A549 (cell line): ENCODE data around the gene MXI1. TPM values are rescaled to one million over a fixed set of nuclear protein-coding genes. Genes with fewer than 3 reads are reported as not detected.

Experiments used
- ATAC-seq, 2 experiments: fragments of 200-7000 bp in 1 of 2; fragments of >200 bp in 1 of 2; cut with Nextera tagmentation in 1 of 2; cut with Tn5 transposase in 1 of 2; 3 replicates each; pipeline versions ENCODE4 v1.8.0 to v1.9.1; 2018 to 2020; ENCODE audit warnings: mild to moderate bottlenecking in 1 of 2, moderate library complexity in 1 of 2
- CTCF ChIA-PET: fragments of 300-600 bp; sonication (Branson Sonifier 250); formaldehyde crosslinking; extraction: SDS; loops from one replicate; lab custom pipeline; 2021; ENCODE audit warnings: antibody characterized with exemption, inconsistent platforms; lab: Yijun Ruan, JAX
- POLR2A ChIA-PET: fragments of 350-600 bp; formaldehyde crosslinking; extraction: SDS; loops from one replicate; lab custom pipeline; 2021; ENCODE audit warnings: antibody characterized with exemption, inconsistent platforms; lab: Yijun Ruan, JAX
- DNase-seq, 2 experiments: peaks; one replicate each; pipeline versions ENCODE4 v3.0.0 to v3.0.0-alpha.2; 2011 to 2016; ENCODE audit warnings: low read depth in 1 of 2, low spot score in 1 of 2
- FAIRE-seq: peaks from 2 replicates; lab custom pipeline; 2011; peaks lifted over from hg19 to GRCh38; lab: Jason Lieb, UNC
- H3K27ac ChIP-seq, 2 experiments: fragments of >200 bp; sonication (Bioruptor Twin); formaldehyde crosslinking; 3 replicates each; pipeline ENCODE4 v1.5.1; 2016 to 2017
- H3K4me1 ChIP-seq: fragments of >200 bp; sonication (Bioruptor Twin); formaldehyde crosslinking; 3 replicates; pipeline ENCODE4 v1.6.1; 2016
- H3K4me2 ChIP-seq: fragments of >200 bp; sonication (Bioruptor Twin); formaldehyde crosslinking; 3 replicates; pipeline ENCODE4 v1.6.1; 2016
- H3K4me3 ChIP-seq: fragments of >200 bp; sonication (Bioruptor Twin); formaldehyde crosslinking; 3 replicates; pipeline ENCODE4 v1.5.1; 2016
- H3K9me3 ChIP-seq: fragments of >200 bp; sonication (Bioruptor Twin); formaldehyde crosslinking; 3 replicates; pipeline ENCODE4 v1.6.1; 2016
- CBX8 ChIP-seq: fragments of 200-600 bp; sonication (generic); IDR thresholded peaks from 2 replicates; pipeline ENCODE4 v1.6.1; 2016
- CEBPB ChIP-seq, 2 experiments: fragments of >200 bp in 1 of 2; sonication (Bioruptor Twin) in 1 of 2; formaldehyde crosslinking in 1 of 2; IDR thresholded peaks; 2 replicates each; pipeline ENCODE4 v1.6.1; 2012 to 2016
- CHD4 ChIP-seq: fragments of 200-600 bp; sonication (generic); IDR thresholded peaks from 2 replicates; pipeline ENCODE4 v1.6.1; 2016; ENCODE audit warnings: antibody characterized with exemption, mild to moderate bottlenecking, borderline replicate concordance
- EHF ChIP-seq: fragments of 250-450 bp; sonication (Bioruptor Pico); IDR thresholded peaks from 2 replicates; pipeline ENCODE4 v1.5.0; 2020; ENCODE audit warnings: mild to moderate bottlenecking
- EHMT2 ChIP-seq: fragments of 200-600 bp; sonication (generic); IDR thresholded peaks from 2 replicates; pipeline ENCODE4 v1.6.1; 2016; ENCODE audit warnings: antibody characterized with exemption, low read depth, mild to moderate bottlenecking, moderate library complexity
- FOSL2 ChIP-seq, 2 experiments: fragments of 450-650 bp in 1 of 2; fragments of >200 bp in 1 of 2; sonication (Bioruptor Twin) in 1 of 2; formaldehyde crosslinking; IDR thresholded peaks; 2 replicates each; pipeline versions ENCODE4 v1.5.0 to v1.6.1; 2016 to 2020; ENCODE audit warnings: mild to moderate bottlenecking in 1 of 2, moderate library complexity in 1 of 2
- FOXS1 ChIP-seq: fragments of 250-450 bp; sonication (Bioruptor Pico); IDR thresholded peaks from 2 replicates; pipeline ENCODE4 v1.5.0; 2020; ENCODE audit warnings: mild to moderate bottlenecking, moderate library complexity
- GATA3 ChIP-seq: IDR thresholded peaks from 2 replicates; pipeline ENCODE4 v1.6.1; 2012; ENCODE audit warnings: borderline replicate concordance
- HEYL ChIP-seq: fragments of 250-450 bp; sonication (Bioruptor Pico); IDR thresholded peaks from 2 replicates; pipeline ENCODE4 v1.8.0; 2021; ENCODE audit warnings: mild to moderate bottlenecking, moderate library complexity
- HOXA7 ChIP-seq: fragments of 250-450 bp; sonication (Bioruptor Pico); IDR thresholded peaks from 2 replicates; pipeline ENCODE4 v1.5.0; 2020; ENCODE audit warnings: mild to moderate bottlenecking, moderate library complexity
- HOXB13 ChIP-seq: fragments of 250-450 bp; sonication (Bioruptor Pico); IDR thresholded peaks from 2 replicates; pipeline ENCODE4 v1.5.0; 2020; ENCODE audit warnings: low read depth, mild to moderate bottlenecking, moderate library complexity
- JUN ChIP-seq, 2 experiments: fragments of >200 bp; sonication (Bioruptor Twin); formaldehyde crosslinking; IDR thresholded peaks; 2 replicates in 1 of 2; 3 replicates in 1 of 2; pipeline ENCODE4 v1.6.1; 2016 to 2017
- JUNB ChIP-seq: fragments of >200 bp; sonication (Bioruptor Twin); formaldehyde crosslinking; IDR thresholded peaks from 2 replicates; pipeline ENCODE4 v1.6.1; 2016
- MAZ ChIP-seq: fragments of 150-350 bp; IDR thresholded peaks from 2 replicates; pipeline ENCODE4 v1.6.1; 2014; ENCODE audit warnings: antibody characterized with exemption, low read depth, low read length, borderline replicate concordance
- MYC ChIP-seq: IDR thresholded peaks from 2 replicates; pipeline ENCODE4 v1.6.1; 2012; ENCODE audit warnings: mild to moderate bottlenecking, inconsistent platforms, low read length, improper control_type of control experiment, borderline replicate concordance
- POLR2A ChIP-seq: IDR thresholded peaks from 2 replicates; pipeline ENCODE4 v1.6.1; 2012; ENCODE audit warnings: mild to moderate bottlenecking, low read length
- RAD21 ChIP-seq, 2 experiments: fragments of >200 bp in 1 of 2; sonication (Bioruptor Twin) in 1 of 2; formaldehyde crosslinking in 1 of 2; IDR thresholded peaks in 1 of 2; conservative IDR thresholded peaks in 1 of 2; 2 replicates in 1 of 2; 3 replicates in 1 of 2; pipeline ENCODE4 v1.6.1; 2012 to 2018; ENCODE audit warnings: inconsistent platforms in 1 of 2
- RCOR1 ChIP-seq: fragments of 150-350 bp; IDR thresholded peaks from 2 replicates; pipeline ENCODE4 v1.6.1; 2014; ENCODE audit warnings: antibody characterized with exemption, low read length, low read depth
- SMC3 ChIP-seq: fragments of >200 bp; sonication (Bioruptor Twin); formaldehyde crosslinking; IDR thresholded peaks from 3 replicates; pipeline ENCODE4 v1.6.1; 2018; ENCODE audit warnings: inconsistent platforms
- USF2 ChIP-seq: fragments of 450-650 bp; IDR thresholded peaks from 2 replicates; pipeline ENCODE4 v1.6.1; 2014; ENCODE audit warnings: antibody characterized with exemption
- ZC3H11A ChIP-seq: fragments of 450-650 bp; IDR thresholded peaks from 2 replicates; pipeline ENCODE4 v1.6.1; 2014; ENCODE audit warnings: antibody characterized with exemption, mild to moderate bottlenecking
- ZFP36 ChIP-seq: fragments of 450-650 bp; IDR thresholded peaks from 2 replicates; pipeline ENCODE4 v1.6.1; 2014; ENCODE audit warnings: borderline replicate concordance; ENCODE audit not compliant: partially characterized antibody
- ZNF302 ChIP-seq: fragments of 250-450 bp; sonication (Bioruptor Pico); IDR thresholded peaks from 2 replicates; pipeline ENCODE4 v1.9.0; 2021; ENCODE audit warnings: inconsistent platforms, mild to moderate bottlenecking, moderate library complexity
- WGBS: methylation state at CpG from one replicate; pipeline ENCODE4 v1.1.6; 2017; ENCODE audit errors: missing lambda C conversion rate; 5-methylcytosine and 5-hydroxymethylcytosine counted together
- polyA plus RNA-seq, 4 experiments: library from polyadenylated mRNA; depleted of rRNA in 3 of 4; stranded (reverse); fragments of >200 nt; fragmentation: RNase III in 1 of 4; extraction: RNeasy Plus Mini Kit Qiagen cat#74134 plus additional on column Dnase treatment in 1 of 4; gene quantifications; 2 replicates in 3 of 4; 3 replicates in 1 of 4; pipeline ENCODE4 v1.2.3, GENCODE V29; 2011 to 2017
- TF ChIP-seq, protein P1 (sequence below): fragments of >200 bp; sonication (Bioruptor Twin); formaldehyde crosslinking; IDR thresholded peaks from 3 replicates; pipeline ENCODE4 v1.5.1; 2016
- TF ChIP-seq, protein P2 (sequence below): IDR thresholded peaks from 2 replicates; pipeline ENCODE4 v1.6.1; 2012; ENCODE audit warnings: low read depth, borderline replicate concordance

MXI1 gene
- polyA plus RNA-seq, 2 of the 4 experiments (the other 2 are of a cell fraction), result 7.1 to 15.7 TPM

GRCh38 chr10:110215286-110216170 is 8.1 kb downstream of the MXI1 start:
- H3K4me1 ChIP-seq, result peaks cover 8% of the 10 kb centered on the region
- DNase-seq, result no peak
- no peak for FAIRE-seq
- 71% methylated on average over 5 of the region's 5 CpGs for WGBS
- TF ChIP-seq EHF (CRISPR knock-in tag), result no peak
- TF ChIP-seq, all 56 proteins: peak for 0
- ChIA-PET POLR2A (no interaction called here), CTCF (interaction anchor here (1.0 to 1.9 kb wide), 3 partner anchors 8 to 78 kb away, joined by 3 to 7 read pairs (median 3); no protein-coding TSS in a partner anchor)
- ATAC-seq, result no peak
- H3K4me3 ChIP-seq, result no peak overlapping the region
- H3K27ac ChIP-seq, result no peak overlapping the region
- no peaks in the 10 kb centered on the region for H3K9me3 ChIP-seq
- H3K4me2 ChIP-seq, result no peak overlapping the region

DNA sequence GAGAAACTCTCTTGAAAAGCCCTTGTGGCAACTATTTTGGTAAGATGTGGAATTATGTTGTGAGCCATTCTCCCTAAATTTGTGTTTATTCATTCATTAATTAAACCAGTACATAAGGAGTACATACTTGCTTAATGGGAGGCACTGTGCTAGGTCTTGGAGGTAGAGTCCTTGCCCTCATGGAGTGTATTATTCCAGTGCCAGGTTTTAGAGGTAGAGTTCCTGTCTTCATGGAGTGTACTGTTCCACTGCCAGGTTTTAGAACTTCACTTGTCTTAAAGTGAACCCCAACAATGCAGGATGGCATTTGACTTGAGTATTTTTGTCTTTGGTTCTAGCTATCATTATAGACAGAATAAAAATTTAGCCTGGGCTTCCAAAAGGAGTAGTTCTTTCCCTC is 8.8 kb downstream of the MXI1 start:
- H3K4me2 ChIP-seq, result no peak overlapping the region
- TF ChIP-seq EHMT2 (no peak), HOXB13 (no peak), MYC (no peak), CBX8 (no peak), MAZ (no peak), SMC3 (no peak), ZFP36 (no peak), GATA3 (no peak)
- TF ChIP-seq, protein P1, sequence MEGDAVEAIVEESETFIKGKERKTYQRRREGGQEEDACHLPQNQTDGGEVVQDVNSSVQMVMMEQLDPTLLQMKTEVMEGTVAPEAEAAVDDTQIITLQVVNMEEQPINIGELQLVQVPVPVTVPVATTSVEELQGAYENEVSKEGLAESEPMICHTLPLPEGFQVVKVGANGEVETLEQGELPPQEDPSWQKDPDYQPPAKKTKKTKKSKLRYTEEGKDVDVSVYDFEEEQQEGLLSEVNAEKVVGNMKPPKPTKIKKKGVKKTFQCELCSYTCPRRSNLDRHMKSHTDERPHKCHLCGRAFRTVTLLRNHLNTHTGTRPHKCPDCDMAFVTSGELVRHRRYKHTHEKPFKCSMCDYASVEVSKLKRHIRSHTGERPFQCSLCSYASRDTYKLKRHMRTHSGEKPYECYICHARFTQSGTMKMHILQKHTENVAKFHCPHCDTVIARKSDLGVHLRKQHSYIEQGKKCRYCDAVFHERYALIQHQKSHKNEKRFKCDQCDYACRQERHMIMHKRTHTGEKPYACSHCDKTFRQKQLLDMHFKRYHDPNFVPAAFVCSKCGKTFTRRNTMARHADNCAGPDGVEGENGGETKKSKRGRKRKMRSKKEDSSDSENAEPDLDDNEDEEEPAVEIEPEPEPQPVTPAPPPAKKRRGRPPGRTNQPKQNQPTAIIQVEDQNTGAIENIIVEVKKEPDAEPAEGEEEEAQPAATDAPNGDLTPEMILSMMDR, result no peak
- peaks cover 8% of the 10 kb centered on the region for H3K4me1 ChIP-seq
- H3K4me3 ChIP-seq, result no peak overlapping the region
- FAIRE-seq, result no peak
- no peaks in the 10 kb centered on the region for H3K9me3 ChIP-seq
- ATAC-seq, result no peak
- no peak overlapping the region for H3K27ac ChIP-seq
- no peak for DNase-seq
- ChIA-PET POLR2A (no interaction called here), CTCF (interaction anchor here (1.0 to 1.9 kb wide), 3 partner anchors 8 to 78 kb away, joined by 3 to 7 read pairs (median 3); no protein-coding TSS in a partner anchor)

- Histone ChIP-seq H3K4me3 (no peak overlapping the region), H3K9me3 (no peaks in the 10 kb centered on the region), H3K4me1 (peaks cover 3% of the 10 kb centered on the region; the same call in 1 of the 3 replicates), H3K4me2 (no peak overlapping the region), H3K27ac (no peak overlapping the region)
- no peak for TF ChIP-seq HEYL (CRISPR knock-in tag)
- TF ChIP-seq, protein P2, sequence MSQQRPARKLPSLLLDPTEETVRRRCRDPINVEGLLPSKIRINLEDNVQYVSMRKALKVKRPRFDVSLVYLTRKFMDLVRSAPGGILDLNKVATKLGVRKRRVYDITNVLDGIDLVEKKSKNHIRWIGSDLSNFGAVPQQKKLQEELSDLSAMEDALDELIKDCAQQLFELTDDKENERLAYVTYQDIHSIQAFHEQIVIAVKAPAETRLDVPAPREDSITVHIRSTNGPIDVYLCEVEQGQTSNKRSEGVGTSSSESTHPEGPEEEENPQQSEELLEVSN, result no peak
- TF ChIP-seq HOXA7 (CRISPR knock-in tag), result no peak
- TF ChIP-seq POLR2A, result no peak
- no peak for TF ChIP-seq RCOR1
- ATAC-seq (no peak), FAIRE-seq (no peak), DNase-seq (no peak)
- WGBS, result 59% methylated on average over 5 of the region's 5 CpGs
- POLR2A ChIA-PET, result no interaction called here
- CTCF ChIA-PET, result interaction anchor here (0.7 to 9.1 kb wide), 4 partner anchors 8 to 79 kb away, joined by 3 to 176 read pairs (median 5); partner anchors contain the start of gene MXI1
These were observed 9.7 kb downstream of the MXI1 start for GRCh38 chr10:110216942-110217661.

DNA sequence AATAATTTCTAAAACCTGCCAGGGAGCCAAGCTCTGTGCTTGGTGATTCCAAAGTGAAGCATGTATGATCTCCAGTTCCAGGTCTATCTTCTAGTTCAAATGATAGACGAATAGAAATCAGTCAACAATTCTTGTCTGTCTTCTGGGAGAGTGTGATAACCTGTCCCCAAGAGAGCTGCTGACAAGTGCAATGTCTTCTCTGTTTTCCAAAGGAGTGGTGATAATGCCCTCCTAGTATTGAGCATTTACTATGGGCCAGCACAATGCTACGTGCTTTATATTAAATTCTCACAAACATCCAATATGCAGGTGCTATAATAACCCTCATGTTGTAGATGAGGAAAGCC is 10.2 kb downstream of the MXI1 start:
- WGBS, result 81% methylated on average over 2 of the region's 2 CpGs
- TF ChIP-seq CBX8 (no peak), ZC3H11A (no peak), JUNB (no peak), FOSL2 (IDR thresholded peaks at IDR 0.05) (no peak), FOSL2 (CRISPR knock-in tag; IDR thresholded peaks at IDR 0.05) (no peak), ZNF302 (CRISPR knock-in tag) (no peak), FOXS1 (CRISPR knock-in tag) (no peak), CHD4 (no peak), JUN (IDR thresholded peaks at IDR 0.05) (no peak), RAD21 (conservative IDR thresholded peaks at IDR 0.05 in 1 of 2, IDR thresholded peaks at IDR 0.05 in 1 of 2) (no peak), USF2 (no peak), EHF (CRISPR knock-in tag) (no peak), MYC (no peak), CEBPB (IDR thresholded peaks at IDR 0.05) (no peak)

More for the DNA sequence above, 10.2 kb downstream of the MXI1 start:
- no peak overlapping the region for H3K4me2 ChIP-seq
- no peak overlapping the region for H3K4me3 ChIP-seq
- DNase-seq (no peak), FAIRE-seq (no peak), ATAC-seq (no peak)
- H3K27ac ChIP-seq, result no peak overlapping the region
- CTCF ChIA-PET, result interaction anchor here (0.7 to 9.1 kb wide), 4 partner anchors 8 to 79 kb away, joined by 3 to 176 read pairs (median 32); partner anchors contain the start of gene MXI1
- H3K4me1 ChIP-seq, result peaks cover 6% of the 10 kb centered on the region; the same call in 1 of the 3 replicates
- no peaks in the 10 kb centered on the region for H3K9me3 ChIP-seq
- POLR2A ChIA-PET, result no interaction called here
